Endothelial cell of umbilical vein (primary cell): ENCODE data around the gene ABCC1.

Source experiments
- EZH2 ChIP-seq: IDR thresholded peaks from 2 replicates; pipeline ENCODE4 v1.6.1; 2012; ENCODE audit warnings: borderline replicate concordance, low read depth, mild to moderate bottlenecking, moderate library complexity, low read length, inconsistent platforms; ENCODE audit not compliant: severe bottlenecking
- GATA2 ChIP-seq: IDR thresholded peaks from 2 replicates; pipeline ENCODE4 v1.7.0; 2011; ENCODE audit warnings: low read depth, mild to moderate bottlenecking, moderate library complexity, mixed read lengths, low read length; ENCODE audit not compliant: insufficient read length, insufficient read depth
- JUN ChIP-seq: IDR thresholded peaks from 2 replicates; pipeline ENCODE4 v1.6.1; 2011; ENCODE audit warnings: borderline replicate concordance, low read depth; ENCODE audit not compliant: insufficient read length, insufficient read depth
- MYC ChIP-seq: IDR thresholded peaks from one replicate; pipeline ENCODE4 v1.6.1; 2011; ENCODE audit warnings: mild to moderate bottlenecking, low read depth, low read length
- POLR2A ChIP-seq: IDR thresholded peaks from 2 replicates; pipeline ENCODE4 v1.6.1; 2012; ENCODE audit warnings: low read depth, mild to moderate bottlenecking, control low read depth, low read length
- POLR2AphosphoS5 ChIP-seq: IDR thresholded peaks from 2 replicates; pipeline ENCODE4 v1.6.1; 2012; ENCODE audit warnings: low read depth, mild to moderate bottlenecking, control low read depth, low read length, moderate library complexity; ENCODE audit not compliant: insufficient read depth
- TF ChIP-seq, protein P1 (sequence below), 2 donors: IDR thresholded peaks; 1 replicate in 1 of 2; 2 replicates in 1 of 2; pipeline ENCODE4 v1.5.1; 2011; ENCODE audit warnings: low read length in 2 of 2, mild to moderate bottlenecking in 2 of 2, moderate library complexity in 2 of 2, control low read depth in 1 of 2, inconsistent platforms in 1 of 2, low read depth in 1 of 2; ENCODE audit not compliant: insufficient read depth in 1 of 2; ENCODE audit errors: extremely low read depth in 1 of 2
- TF ChIP-seq, protein P2 (sequence below): IDR thresholded peaks from 2 replicates; pipeline ENCODE4 v1.6.1; 2011; ENCODE audit not compliant: insufficient read depth, insufficient read length

DNA sequence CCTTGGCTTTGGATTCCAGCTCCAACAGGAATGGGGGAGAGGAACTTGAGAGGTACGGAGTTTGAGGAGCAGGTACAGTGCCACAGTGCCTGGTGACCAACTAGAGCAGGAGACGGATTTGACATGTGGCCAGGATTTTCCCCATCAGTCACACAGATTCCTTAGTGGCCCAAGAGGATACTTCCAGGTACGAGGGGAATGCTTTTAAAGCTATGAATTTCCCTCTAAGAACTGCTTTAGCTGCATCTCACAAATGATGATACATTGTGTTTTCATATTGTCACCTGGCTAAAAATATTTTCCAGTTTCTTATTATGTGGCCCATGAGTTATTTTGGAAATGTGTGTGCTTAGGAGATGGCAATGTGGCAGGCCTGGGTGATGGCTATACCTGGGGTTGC lies 175.6 kb downstream of the ABCC1 start:
- no peak for TF ChIP-seq POLR2A
- TF ChIP-seq, protein P1, sequence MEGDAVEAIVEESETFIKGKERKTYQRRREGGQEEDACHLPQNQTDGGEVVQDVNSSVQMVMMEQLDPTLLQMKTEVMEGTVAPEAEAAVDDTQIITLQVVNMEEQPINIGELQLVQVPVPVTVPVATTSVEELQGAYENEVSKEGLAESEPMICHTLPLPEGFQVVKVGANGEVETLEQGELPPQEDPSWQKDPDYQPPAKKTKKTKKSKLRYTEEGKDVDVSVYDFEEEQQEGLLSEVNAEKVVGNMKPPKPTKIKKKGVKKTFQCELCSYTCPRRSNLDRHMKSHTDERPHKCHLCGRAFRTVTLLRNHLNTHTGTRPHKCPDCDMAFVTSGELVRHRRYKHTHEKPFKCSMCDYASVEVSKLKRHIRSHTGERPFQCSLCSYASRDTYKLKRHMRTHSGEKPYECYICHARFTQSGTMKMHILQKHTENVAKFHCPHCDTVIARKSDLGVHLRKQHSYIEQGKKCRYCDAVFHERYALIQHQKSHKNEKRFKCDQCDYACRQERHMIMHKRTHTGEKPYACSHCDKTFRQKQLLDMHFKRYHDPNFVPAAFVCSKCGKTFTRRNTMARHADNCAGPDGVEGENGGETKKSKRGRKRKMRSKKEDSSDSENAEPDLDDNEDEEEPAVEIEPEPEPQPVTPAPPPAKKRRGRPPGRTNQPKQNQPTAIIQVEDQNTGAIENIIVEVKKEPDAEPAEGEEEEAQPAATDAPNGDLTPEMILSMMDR (IDR thresholded peaks at IDR 0.05; ENCODE audit: extremely low read depth in 1 of 2, insufficient read depth in 1 of 2, low read depth in 1 of 2, low read length in 2 of 2): no peak
- no peak for TF ChIP-seq EZH2
- no peak for TF ChIP-seq POLR2AphosphoS5
- no peak for TF ChIP-seq JUN
- TF ChIP-seq GATA2: no peak
- TF ChIP-seq, protein P2, sequence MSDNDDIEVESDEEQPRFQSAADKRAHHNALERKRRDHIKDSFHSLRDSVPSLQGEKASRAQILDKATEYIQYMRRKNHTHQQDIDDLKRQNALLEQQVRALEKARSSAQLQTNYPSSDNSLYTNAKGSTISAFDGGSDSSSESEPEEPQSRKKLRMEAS: no peak
- TF ChIP-seq MYC: no peak
